Lower lobe of right lung (tissue), 2 donors: Measurements from ENCODE around the gene MACROD2. TPM values are rescaled to one million over a fixed set of nuclear protein-coding genes. Genes with fewer than 3 reads are reported as not detected.

Source experiments
- ATAC-seq, 2 donors: fragments of 200-7000 bp; cut with Tn5 transposase; one replicate each; pipeline ENCODE4 v1.9.1; 2020 to 2022; ENCODE audit warnings: mild to moderate bottlenecking in 2 of 2, moderate library complexity in 2 of 2
- DNase-seq: peaks from one replicate; pipeline ENCODE4 v3.0.0-alpha.2; 2020
- H3K27ac ChIP-seq: fragments of 200-600 bp; one replicate; pipeline ENCODE4 v1.8.0; 2022
- H3K27me3 ChIP-seq: fragments of 200-600 bp; one replicate; pipeline ENCODE4 v1.8.0; 2022; ENCODE audit warnings: low read depth
- H3K36me3 ChIP-seq: fragments of 200-600 bp; one replicate; pipeline ENCODE4 v1.8.0; 2022; ENCODE audit warnings: mild to moderate bottlenecking
- H3K4me1 ChIP-seq: fragments of 200-600 bp; one replicate; pipeline ENCODE4 v1.8.0; 2022
- H3K4me3 ChIP-seq: fragments of 200-600 bp; one replicate; pipeline ENCODE4 v1.8.0; 2022; ENCODE audit warnings: mild to moderate bottlenecking
- H3K9me3 ChIP-seq: fragments of 200-600 bp; one replicate; pipeline ENCODE4 v1.8.0; 2022
- CTCF ChIP-seq: fragments of 200-600 bp; IDR thresholded peaks from one replicate; pipeline ENCODE4 v1.8.0; 2022; ENCODE audit warnings: antibody characterized with exemption, mild to moderate bottlenecking
- intact Hi-C: fragments of 100-400 bp; cut with DNase I; formaldehyde crosslinking; loops from one replicate; pipeline ENCODE4 v1.11.0; 2022
- total RNA-seq: library from RNA; stranded (reverse); fragmentation: NEBNext Ultra II Directional; extraction: Animal tissue kit (Norgen Biotek cat#: 25700); gene quantifications from one replicate; pipeline ENCODE4 v1.2.1, GENCODE V29; 2021
- donor health status: DM: no; HTN: yes; CAD: no; lungs with severe emphysema.

Gene MACROD2
- total RNA-seq, 1 donor from 2014 or later = 73.0 TPM

- no peak overlapping the region for H3K27ac ChIP-seq
- DNase-seq (no peak), ATAC-seq (no peak)
- no peaks in the 10 kb centered on the region for H3K27me3 ChIP-seq
- H3K9me3 ChIP-seq = no peaks in the 10 kb centered on the region
- H3K4me3 ChIP-seq = no peak overlapping the region
- H3K36me3 ChIP-seq = no peaks in the 10 kb centered on the region
- H3K4me1 ChIP-seq = no peaks in the 10 kb centered on the region
- intact Hi-C loops = no loop called here
- TF ChIP-seq CTCF = no peak
Observed at GRCh38 chr20:15201602-15202001, 1206.3 kb downstream of the MACROD2 start.

- Histone ChIP-seq H3K36me3 (no peaks in the 10 kb centered on the region), H3K27ac (no peak overlapping the region), H3K4me3 (no peak overlapping the region), H3K4me1 (no peaks in the 10 kb centered on the region), H3K9me3 (peaks cover 3% of the 10 kb centered on the region), H3K27me3 (no peaks in the 10 kb centered on the region)
- DNase-seq (no peak), ATAC-seq (no peak)
- no peak for TF ChIP-seq CTCF
- intact Hi-C loops = no loop called here
Observed at GRCh38 chr20:15204234-15204633, 1208.9 kb downstream of the MACROD2 start.

- intact Hi-C loops = no loop called here
- ATAC-seq (no peak), DNase-seq (no peak)
- TF ChIP-seq CTCF = no peak
- peaks cover 3% of the 10 kb centered on the region for H3K9me3 ChIP-seq
- H3K27me3 ChIP-seq = no peaks in the 10 kb centered on the region
- no peak overlapping the region for H3K27ac ChIP-seq
- H3K4me3 ChIP-seq = no peak overlapping the region
- no peaks in the 10 kb centered on the region for H3K36me3 ChIP-seq
- H3K4me1 ChIP-seq = no peaks in the 10 kb centered on the region
Observed at GRCh38 chr20:15205028-15205427, 1209.7 kb downstream of the MACROD2 start.

GRCh38 chr20:15205719-15206118 is 1210.4 kb downstream of the MACROD2 start:
- no peak overlapping the region for H3K4me3 ChIP-seq
- DNase-seq (no peak), ATAC-seq (no peak)
- no peaks in the 10 kb centered on the region for H3K27me3 ChIP-seq
- no peaks in the 10 kb centered on the region for H3K4me1 ChIP-seq
- intact Hi-C loops = no loop called here
- no peak for TF ChIP-seq CTCF
- no peaks in the 10 kb centered on the region for H3K36me3 ChIP-seq
- peaks cover 3% of the 10 kb centered on the region for H3K9me3 ChIP-seq
- no peak overlapping the region for H3K27ac ChIP-seq

GRCh38 chr20:15209537-15209936 is 1214.2 kb downstream of the MACROD2 start:
- TF ChIP-seq CTCF = no peak
- Histone ChIP-seq H3K4me1 (no peaks in the 10 kb centered on the region), H3K27me3 (no peaks in the 10 kb centered on the region), H3K9me3 (peaks cover 3% of the 10 kb centered on the region), H3K4me3 (no peak overlapping the region), H3K27ac (no peak overlapping the region), H3K36me3 (no peaks in the 10 kb centered on the region)
- no peak for DNase-seq
- ATAC-seq = no peak
- intact Hi-C loops = no loop called here

- H3K4me3 ChIP-seq = no peak overlapping the region
- no peaks in the 10 kb centered on the region for H3K4me1 ChIP-seq
- no peaks in the 10 kb centered on the region for H3K9me3 ChIP-seq
- no peak for DNase-seq
- H3K27ac ChIP-seq = no peak overlapping the region
- no peaks in the 10 kb centered on the region for H3K36me3 ChIP-seq
- H3K27me3 ChIP-seq = no peaks in the 10 kb centered on the region
- intact Hi-C loops = no loop called here
- ATAC-seq = no peak
- no peak for TF ChIP-seq CTCF
Observed at GRCh38 chr20:15214051-15214450, 1218.7 kb downstream of the MACROD2 start.
